Upper lobe of left lung (tissue), 6 donors: Measurements from ENCODE around the gene STXBP5L. TPM values are rescaled to one million over a fixed set of nuclear protein-coding genes. Genes with fewer than 3 reads are reported as not detected.
"Not testable (repeated sequence)": the region's sequence is repeated elsewhere in the genome, so short reads cannot be mapped to it uniquely, and the experiment has no call there.

Experiments used
- ATAC-seq, 2 donors: fragments of 200-7000 bp; cut with Tn5 transposase; one replicate each; pipeline ENCODE4 v1.9.1; 2022; ENCODE audit warnings: mild to moderate bottlenecking in 2 of 2, moderate library complexity in 2 of 2; ENCODE audit not compliant: low FRiP score in 2 of 2
- DNase-seq, 2 donors: peaks; one replicate each; pipeline ENCODE4 v3.0.0-alpha.2; 2019 to 2020
- H3K27ac ChIP-seq, 4 donors: fragments of 200-600 bp; sonication (generic); one replicate each; pipeline ENCODE4 v1.5.1; 2016 to 2019
- H3K27me3 ChIP-seq, 4 donors: fragments of 200-600 bp; sonication (generic); one replicate each; pipeline ENCODE4 v1.5.1; 2017 to 2019
- H3K36me3 ChIP-seq, 4 donors: fragments of 200-600 bp; sonication (generic); one replicate each; pipeline ENCODE4 v1.5.1; 2016 to 2019
- H3K4me1 ChIP-seq, 4 donors: fragments of 200-600 bp; sonication (generic); one replicate each; pipeline ENCODE4 v1.5.1; 2018 to 2019
- H3K4me3 ChIP-seq, 4 donors: fragments of 200-600 bp; sonication (generic); one replicate each; pipeline ENCODE4 v1.5.1; 2017 to 2019; ENCODE audit warnings: mild to moderate bottlenecking in 2 of 4, moderate library complexity in 1 of 4
- H3K9me3 ChIP-seq, 4 donors: fragments of 200-600 bp; sonication (generic); one replicate each; pipeline ENCODE4 v1.5.1; 2018 to 2019
- CTCF ChIP-seq, 6 experiments: fragments of 450-650 bp in 4 of 6; fragments of 200-600 bp in 2 of 6; sonication (generic) in 2 of 6; IDR thresholded peaks; one replicate each; pipeline ENCODE4 v1.5.1; 2016 to 2019; ENCODE audit warnings: antibody characterized with exemption in 6 of 6
- EP300 ChIP-seq, 4 donors: sonication (generic); formaldehyde crosslinking; IDR thresholded peaks; one replicate each; pipeline ENCODE4 v1.5.1; 2017; ENCODE audit warnings: antibody characterized with exemption in 4 of 4, control low read depth in 2 of 4
- POLR2A ChIP-seq, 4 donors: fragments of 450-650 bp; IDR thresholded peaks; one replicate each; pipeline ENCODE4 v1.5.1; 2016 to 2017; ENCODE audit warnings: antibody characterized with exemption in 4 of 4, mild to moderate bottlenecking in 2 of 4
- POLR2AphosphoS5 ChIP-seq, 2 donors: sonication (generic); formaldehyde crosslinking; IDR thresholded peaks; one replicate each; pipeline ENCODE4 v1.5.1; 2017; ENCODE audit warnings: antibody characterized with exemption in 2 of 2
- WGBS, 2 donors: methylation state at CpG; one replicate each; pipeline ENCODE4 v1.1.5; 2017 to 2018; 5-methylcytosine and 5-hydroxymethylcytosine counted together
- total RNA-seq, 6 donors: library from RNA; depleted of rRNA in 4 of 6; stranded (reverse); fragments of >200 nt in 4 of 6; gene quantifications; one replicate each; pipeline versions ENCODE4 v1.1.0 to v1.2.1, GENCODE V29; 2016 to 2021
- donor health status: DM: no; HTN: no; CAD: no; lungs with moderate emphysema.
- donor health status: DM: no; HTN: yes; CAD: no; lungs with severe emphysema.

The STXBP5L gene
- total RNA-seq, 6 donors from 2014 or later, result 0.07 TPM; not detected in 5

GRCh38 chr3:121431726-121432517 lies 523.9 kb downstream of the STXBP5L start:
- Histone ChIP-seq H3K36me3 (no peaks in the 10 kb centered on the region), H3K27me3 (no peaks in the 10 kb centered on the region), H3K27ac (no peak overlapping the region), H3K9me3 (no peaks in the 10 kb centered on the region), H3K4me3 (peak overlapping the region in 3 of 4 donors; percentile 9 to 31 (median 24)), H3K4me1 (no peaks in the 10 kb centered on the region)
- DNase-seq (peak in 1 of 2 donors; percentile 31), ATAC-seq (peak in 1 of 2 donors; percentile 80)
- WGBS, 2 donors, result 67 to 68% methylated on average over 5 of the region's 5 CpGs
- TF ChIP-seq EP300 (IDR thresholded peaks at IDR 0.05) (no peak), CTCF (IDR thresholded peaks at IDR 0.05) (no peak), POLR2AphosphoS5 (IDR thresholded peaks at IDR 0.05) (no peak), POLR2A (IDR thresholded peaks at IDR 0.05) (no peak)

- no peak overlapping the region for H3K27ac ChIP-seq
- 91 to 93% methylated on average over 2 of the region's 2 CpGs for WGBS, 2 donors
- H3K9me3 ChIP-seq, result no peaks in the 10 kb centered on the region
- TF ChIP-seq POLR2AphosphoS5 (IDR thresholded peaks at IDR 0.05), result no peak
- TF ChIP-seq EP300 (IDR thresholded peaks at IDR 0.05), result no peak
- TF ChIP-seq POLR2A (IDR thresholded peaks at IDR 0.05), result no peak
- ATAC-seq, result no peak
- H3K36me3 ChIP-seq, result no peaks in the 10 kb centered on the region
- H3K4me3 ChIP-seq, result no peak overlapping the region
- no peak for DNase-seq
- H3K27me3 ChIP-seq, result no peaks in the 10 kb centered on the region
- H3K4me1 ChIP-seq, result no peaks in the 10 kb centered on the region
These were observed 528.1 kb downstream of the STXBP5L start for GRCh38 chr3:121436074-121436473.

- Histone ChIP-seq H3K4me1 (no peaks in the 10 kb centered on the region), H3K9me3 (no peaks in the 10 kb centered on the region), H3K27me3 (no peaks in the 10 kb centered on the region), H3K27ac (no peak overlapping the region), H3K36me3 (no peaks in the 10 kb centered on the region), H3K4me3 (no peak overlapping the region)
- ATAC-seq (no peak), DNase-seq (no peak)
- no peak for TF ChIP-seq EP300 (IDR thresholded peaks at IDR 0.05)
- 79 to 80% methylated on average over 3 of the region's 3 CpGs for WGBS, 2 donors
These were observed 528.6 kb downstream of the STXBP5L start for GRCh38 chr3:121436641-121437040.

- 86 to 100% methylated on average over 1 of the region's 1 CpG for WGBS, 2 donors
- DNase-seq, result no peak
- TF ChIP-seq EP300 (IDR thresholded peaks at IDR 0.05) (no peak), POLR2AphosphoS5 (IDR thresholded peaks at IDR 0.05) (no peak), POLR2A (IDR thresholded peaks at IDR 0.05) (no peak), CTCF (IDR thresholded peaks at IDR 0.05) (no peak)
- H3K4me3 ChIP-seq, result no peak overlapping the region
- no peaks in the 10 kb centered on the region for H3K9me3 ChIP-seq
- H3K27me3 ChIP-seq, result no peaks in the 10 kb centered on the region
- H3K4me1 ChIP-seq, result no peaks in the 10 kb centered on the region
- H3K36me3 ChIP-seq, result no peaks in the 10 kb centered on the region
- H3K27ac ChIP-seq, result no peak overlapping the region
- no peak for ATAC-seq
These were observed 535.5 kb downstream of the STXBP5L start for GRCh38 chr3:121443456-121443855.

- 80 to 97% methylated on average over 9 to 11 of the region's 12 CpGs for WGBS, 2 donors
- not testable (repeated sequence) for ATAC-seq, H3K9me3 ChIP-seq, H3K36me3 ChIP-seq, H3K27ac ChIP-seq, H3K4me3 ChIP-seq, H3K27me3 ChIP-seq, H3K4me1 ChIP-seq
- DNase-seq, result peak in 1 of 2 donors; percentile 33
These were observed 543.7 kb downstream of the STXBP5L start for GRCh38 chr3:121451752-121452151.

GRCh38 chr3:121462565-121462964 lies 554.6 kb downstream of the STXBP5L start:
- TF ChIP-seq CTCF (IDR thresholded peaks at IDR 0.05), result no peak
- TF ChIP-seq POLR2AphosphoS5 (IDR thresholded peaks at IDR 0.05), result no peak
- no peak for TF ChIP-seq POLR2A (IDR thresholded peaks at IDR 0.05)
- TF ChIP-seq EP300 (IDR thresholded peaks at IDR 0.05), result no peak
- no peaks in the 10 kb centered on the region for H3K36me3 ChIP-seq
- 86 to 91% methylated on average over 3 of the region's 3 CpGs for WGBS, 2 donors
- DNase-seq (no peak), ATAC-seq (no peak)
- H3K27me3 ChIP-seq, result no peaks in the 10 kb centered on the region
- H3K27ac ChIP-seq, result no peak overlapping the region
- H3K4me3 ChIP-seq, result no peak overlapping the region
- H3K4me1 ChIP-seq, result no peaks in the 10 kb centered on the region
- H3K9me3 ChIP-seq, result no peaks in the 10 kb centered on the region
